22Rv1 (cell line): ENCODE measurements around the gene PEX10.

Experiments
- CTCF ChIP-seq: fragments of 450-650 bp; IDR thresholded peaks from 2 replicates; pipeline ENCODE4 v1.5.1; 2017; ENCODE audit warnings: mild to moderate bottlenecking
- ZFX ChIP-seq: fragments of 450-650 bp; IDR thresholded peaks from 2 replicates; pipeline ENCODE4 v1.6.1; 2017; ENCODE audit warnings: antibody characterized with exemption, borderline replicate concordance

GRCh38 chr1:2437617-2438016 is 25.3 kb upstream of the PEX10 start:
- TF ChIP-seq CTCF = no peak
- no peak for TF ChIP-seq ZFX
